HepG2 (cell line): ENCODE data around the gene SLC26A4. TPM values are rescaled to one million over a fixed set of nuclear protein-coding genes. Genes with fewer than 3 reads are reported as not detected.

ENCODE experiments used
- ATAC-seq: fragments of 200-7000 bp; cut with Tn5 transposase; 3 replicates; pipeline ENCODE4 v1.9.1; 2020; ENCODE audit warnings: mild to moderate bottlenecking, moderate library complexity
- BruUV-seq: library from RNA; stranded (reverse); fragments of 400-500 nt; replicated peaks from 2 replicates; lab custom pipeline; 2021; lab: Mats Ljungman, UMichigan
- CTCF ChIA-PET: fragments of 300-600 bp; formaldehyde crosslinking; extraction: SDS; loops from one replicate; lab custom pipeline; 2021; ENCODE audit warnings: low total read pairs, inconsistent platforms, low intra/inter-chr PET ratio; lab: Yijun Ruan, JAX
- POLR2A ChIA-PET: fragments of 350-600 bp; sonication (Branson Sonifier 250); formaldehyde crosslinking; loops from one replicate; lab custom pipeline; 2020; ENCODE audit warnings: antibody characterized with exemption, inconsistent platforms; lab: Yijun Ruan, JAX
- DNase-seq: peaks from one replicate; pipeline ENCODE4 v3.0.0-alpha.2; 2015; ENCODE audit warnings: low spot score
- FAIRE-seq: peaks from 3 replicates; lab custom pipeline; 2011; peaks lifted over from hg19 to GRCh38; lab: Jason Lieb, UNC
- H2AFZ ChIP-seq: one replicate; pipeline ENCODE4 v1.6.1; 2011; ENCODE audit warnings: low read length, inconsistent platforms
- H3K27ac ChIP-seq: fragments of 300-600 bp; 3 replicates; pipeline ENCODE4 v1.8.0; 2011; ENCODE audit warnings: mixed run types, mild to moderate bottlenecking, mixed read lengths, low read length, inconsistent platforms; ENCODE audit not compliant: insufficient read depth; ENCODE audit errors: extremely low read length
- H3K27me3 ChIP-seq, 2 experiments: fragments of 200-600 bp in 1 of 2; 2 replicates in 1 of 2; 3 replicates in 1 of 2; pipeline versions ENCODE4 v1.6.0 to v1.8.0; 2011; ENCODE audit warnings: low read length in 2 of 2, mild to moderate bottlenecking in 2 of 2, moderate library complexity in 2 of 2, inconsistent platforms in 1 of 2; ENCODE audit not compliant: insufficient read depth in 2 of 2, control insufficient read depth in 1 of 2
- H3K36me3 ChIP-seq, 2 experiments: fragments of 200-600 bp in 1 of 2; replicated peaks in 1 of 2; 2 replicates in 1 of 2; 3 replicates in 1 of 2; pipeline versions ENCODE4 v1.5.1 to v1.8.0; 2011; ENCODE audit warnings: low read length in 2 of 2, inconsistent platforms in 1 of 2; ENCODE audit not compliant: insufficient read depth in 2 of 2, control insufficient read depth in 1 of 2
- H3K4me1 ChIP-seq: 2 replicates; pipeline ENCODE4 v1.5.1; 2012; ENCODE audit warnings: low read length, inconsistent platforms; ENCODE audit not compliant: insufficient read depth
- H3K4me2 ChIP-seq: 2 replicates; pipeline ENCODE4 v1.6.0; 2011; ENCODE audit warnings: low read depth, low read length, inconsistent platforms
- H3K4me3 ChIP-seq, 3 experiments: fragments of 200-600 bp in 1 of 3; sonication (generic), shearing (Covaris generic) in 1 of 3; replicated peaks in 1 of 3; 2 replicates each; pipeline ENCODE4 v1.5.1; 2011 to 2016; ENCODE audit warnings: low read length in 3 of 3, inconsistent platforms in 2 of 3, low read depth in 2 of 3, mild to moderate bottlenecking in 2 of 3, control low read depth in 1 of 3, mixed read lengths in 1 of 3; ENCODE audit not compliant: insufficient read depth in 1 of 3
- H3K79me2 ChIP-seq: one replicate; pipeline ENCODE4 v1.6.1; 2011; ENCODE audit warnings: low read length, inconsistent platforms; ENCODE audit not compliant: insufficient read depth
- H3K9ac ChIP-seq: 2 replicates; pipeline ENCODE4 v1.6.0; 2011; ENCODE audit warnings: mild to moderate bottlenecking, low read depth, low read length, inconsistent platforms; ENCODE audit not compliant: insufficient read depth
- H3K9me3 ChIP-seq: 2 replicates; pipeline ENCODE4 v1.5.1; 2012; ENCODE audit warnings: mild to moderate bottlenecking, low read length
- H4K20me1 ChIP-seq: 2 replicates; pipeline ENCODE4 v1.6.0; 2011; ENCODE audit warnings: inconsistent platforms, mild to moderate bottlenecking, low read length, moderate library complexity; ENCODE audit not compliant: insufficient read depth
- ADNP ChIP-seq: sonication (generic); formaldehyde crosslinking; IDR thresholded peaks from 2 replicates; pipeline ENCODE4 v1.4.0; 2020; ENCODE audit warnings: missing genetic modification reagents
- CBX5 ChIP-seq: sonication (generic); formaldehyde crosslinking; IDR thresholded peaks from 2 replicates; pipeline ENCODE4 v1.4.0; 2020; ENCODE audit warnings: missing genetic modification reagents, borderline replicate concordance
- GABPA ChIP-seq, 2 experiments: IDR thresholded peaks; 2 replicates each; pipeline ENCODE4 v1.6.1; 2011 to 2016; ENCODE audit warnings: low read depth in 2 of 2, low read length in 1 of 2, missing biosample characterization in 1 of 2, missing genetic modification characterization in 1 of 2
- HNF4G ChIP-seq, 2 experiments: sonication (generic) in 1 of 2; formaldehyde crosslinking in 1 of 2; IDR thresholded peaks; 2 replicates each; pipeline versions ENCODE4 v1.4.0 to v1.6.1; 2011 to 2020; ENCODE audit warnings: borderline replicate concordance in 2 of 2, low read depth in 2 of 2, mild to moderate bottlenecking in 2 of 2, low read length in 1 of 2, missing genetic modification reagents in 1 of 2, moderate library complexity in 1 of 2
- KLF13 ChIP-seq: sonication (generic); formaldehyde crosslinking; IDR thresholded peaks from 2 replicates; pipeline ENCODE4 v1.4.0; 2020; ENCODE audit warnings: mild to moderate bottlenecking, missing genetic modification reagents
- KLF15 ChIP-seq: sonication (generic); formaldehyde crosslinking; IDR thresholded peaks from 2 replicates; pipeline ENCODE4 v1.8.1; 2023; ENCODE audit warnings: borderline replicate concordance, mild to moderate bottlenecking, inconsistent platforms, missing genetic modification reagents, mixed read lengths
- MTF1 ChIP-seq: sonication (generic); formaldehyde crosslinking; IDR thresholded peaks from 2 replicates; pipeline ENCODE4 v1.5.0; 2020; ENCODE audit warnings: missing genetic modification reagents
- NFYC ChIP-seq: IDR thresholded peaks from 2 replicates; pipeline ENCODE4 v1.6.1; 2016; ENCODE audit warnings: missing genetic modification reagents, missing compliant biosample characterization
- NR2C2 ChIP-seq: sonication (generic); formaldehyde crosslinking; IDR thresholded peaks from 2 replicates; pipeline ENCODE4 v1.4.0; 2020; ENCODE audit warnings: missing genetic modification reagents, mild to moderate bottlenecking, moderate library complexity, borderline replicate concordance
- PRMT3 ChIP-seq: sonication (generic); formaldehyde crosslinking; IDR thresholded peaks from 2 replicates; pipeline ENCODE4 v1.8.1; 2022; ENCODE audit warnings: low read depth, mild to moderate bottlenecking, moderate library complexity, missing genetic modification reagents, borderline replicate concordance
- RCOR2 ChIP-seq: IDR thresholded peaks from 2 replicates; pipeline ENCODE4 v1.6.1; 2016; ENCODE audit warnings: missing biosample characterization, missing genetic modification reagents
- RORA ChIP-seq: sonication (generic); formaldehyde crosslinking; IDR thresholded peaks from 2 replicates; pipeline ENCODE4 v1.5.0; 2020; ENCODE audit warnings: mild to moderate bottlenecking, missing genetic modification reagents, moderate library complexity
- SPEN ChIP-seq: sonication (generic); formaldehyde crosslinking; IDR thresholded peaks from 2 replicates; pipeline ENCODE4 v1.5.1; 2020; ENCODE audit warnings: low read depth, mild to moderate bottlenecking, missing genetic modification reagents
- ZNF225 ChIP-seq: sonication (generic); formaldehyde crosslinking; IDR thresholded peaks from 2 replicates; pipeline ENCODE4 v1.4.0; 2020; ENCODE audit warnings: mild to moderate bottlenecking, missing genetic modification reagents
- ZNF773 ChIP-seq: sonication (generic); formaldehyde crosslinking; IDR thresholded peaks from 2 replicates; pipeline ENCODE4 v1.4.0; 2020; ENCODE audit warnings: missing genetic modification reagents, borderline replicate concordance
- ZNF850 ChIP-seq: sonication (generic); formaldehyde crosslinking; conservative IDR thresholded peaks from 2 replicates; pipeline ENCODE4 v1.9.0; 2021; ENCODE audit warnings: mild to moderate bottlenecking, missing genetic modification reagents
- WGBS: methylation state at CpG from one replicate; pipeline ENCODE4 v1.1.6; 2017; ENCODE audit warnings: low lambda C conversion rate; 5-methylcytosine and 5-hydroxymethylcytosine counted together
- in situ Hi-C: cut with HindIII; loops from 2 replicates; pipeline ENCODE4 v1.10.0; 2017; ENCODE audit warnings: low pct_unique_long_range_greater_than_20kb; ENCODE audit not compliant: extremely low pct_ligation_motif_present
- intact Hi-C: fragments of 100-400 bp; cut with micrococcal nuclease; formaldehyde crosslinking; loops from one replicate; pipeline ENCODE4 v1.10.0; 2022; ENCODE audit not compliant: unreplicated experiment
- polyA plus RNA-seq, 8 experiments: library from polyadenylated mRNA; depleted of rRNA in 3 of 8; stranded (reverse) in 7 of 8; unstranded in 1 of 8; fragments of >200 nt; fragmentation: Illumina TruSeq in 4 of 8; extraction: Trizol in 4 of 8; gene quantifications; 2 replicates each; pipeline versions ENCODE4 v1.2.1 to v1.2.3, GENCODE V29; 2011 to 2016; ENCODE audit warnings: low read depth in 4 of 8, missing spikeins in 1 of 8, mixed read lengths in 1 of 8; ENCODE audit not compliant: insufficient read depth in 1 of 8
- total RNA-seq, 5 experiments: library from RNA; depleted of rRNA; stranded (reverse); fragments of >200 nt; fragmentation: Illumina TruSeq; extraction: Trizol; gene quantifications; 2 replicates each; pipeline ENCODE4 v1.2.3, GENCODE V29; 2016; ENCODE audit warnings: low read depth in 1 of 5
- TF ChIP-seq, protein P1 (sequence below): conservative IDR thresholded peaks from 2 replicates; pipeline ENCODE4 v1.6.1; 2018; ENCODE audit warnings: missing genetic modification reagents
- TF ChIP-seq, protein P2 (sequence below): IDR thresholded peaks from 2 replicates; pipeline ENCODE4 v1.4.0; 2020; ENCODE audit warnings: mild to moderate bottlenecking, missing genetic modification reagents

Gene SLC26A4
- total and polyA plus RNA-seq, 2 of the 13 experiments (the other 11 are each of a cell fraction or from before 2014, with no cell fraction given) = 0.08 to 0.11 TPM

DNA sequence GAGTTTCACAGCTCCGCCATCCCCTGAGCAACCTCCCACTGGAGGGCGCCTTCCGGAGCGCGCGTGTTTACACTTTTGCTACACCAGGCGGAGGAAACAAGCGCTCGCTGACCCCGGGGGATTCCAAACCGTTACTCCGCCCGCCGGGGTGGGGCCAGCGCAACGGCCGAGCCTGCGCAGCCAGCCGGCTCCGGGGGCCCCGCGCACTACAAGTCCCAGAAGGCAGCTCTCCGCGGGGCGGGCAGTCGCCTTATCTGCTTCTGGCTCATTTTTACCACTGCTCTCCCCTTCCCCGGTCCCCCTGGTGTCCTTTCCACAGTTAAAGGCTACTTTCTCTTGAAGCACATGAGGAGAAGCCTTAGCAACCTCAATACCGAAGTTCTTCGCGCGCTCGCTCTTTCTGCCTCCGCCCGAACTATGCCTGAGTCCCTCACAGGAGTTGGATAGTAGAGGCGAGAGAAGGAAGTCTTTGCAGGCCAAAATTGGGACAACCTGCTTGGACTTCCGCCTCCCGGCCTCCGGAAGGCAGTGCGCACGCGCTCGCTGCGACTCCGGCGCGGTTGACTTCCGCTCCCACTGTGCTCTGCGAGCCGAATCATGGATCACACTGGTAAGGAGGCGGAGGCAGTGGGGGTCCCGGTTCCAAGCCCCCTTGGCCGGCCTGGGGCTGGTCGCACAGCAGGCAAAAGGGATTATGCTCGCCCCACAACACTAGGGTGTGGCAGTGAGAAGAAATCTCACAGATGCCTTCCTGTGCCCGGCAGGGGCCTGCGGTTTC, 83.1 kb downstream of the SLC26A4 start, which contains the start of gene CBLL1:
Gene CBLL1 (plus strand): TSS at position 576 of the 778 bp plus-strand sequence. CDS start 22 bp downstream, at position 598.
- DNase-seq = peak; percentile 91
- Histone ChIP-seq H3K9ac (peak within 1 kb of the TSS; percentile 92), H3K9me3 (no peaks in the 10 kb centered on the region), H3K4me3 (peak within 1 kb of the TSS; percentile 86 to 92 (median 87)), H3K4me1 (peaks cover 37% of the 10 kb centered on the region), H3K27ac (peak within 1 kb of the TSS; percentile 98), H3K36me3 (peaks cover 0 to 3% of the 10 kb centered on the region in 2 experiments; a peak in 1 of 5 replicates), H3K4me2 (peak within 1 kb of the TSS; percentile 94), H4K20me1 (peaks cover 17% of the 10 kb centered on the region), H2AFZ (peak within 1 kb of the TSS; percentile 95), H3K79me2 (peaks cover 48% of the 10 kb centered on the region), H3K27me3 (no peaks in the 10 kb centered on the region; a peak in 1 of 5 replicates)
- in situ Hi-C loops (loop anchor here (5.0 to 25.0 kb wide), 2 partner anchors 129 to 369 kb away; no protein-coding TSS in a partner anchor), intact Hi-C loops (loop anchor here (1.0 to 10.0 kb wide), 5 partner anchors 36 to 401 kb away; no protein-coding TSS in a partner anchor)
- 0% methylated on average over 23 of the region's 56 CpGs for WGBS
- POLR2A ChIA-PET = interaction anchor here (0.8 to 3.0 kb wide), 21 partner anchors 12 to 575 kb away, joined by 3 to 30 read pairs (median 4); partner anchors contain the start of genes BCAP29, COG5, DLD and DUS4L
- CTCF ChIA-PET = interaction anchor here (1.7 to 2.4 kb wide), 2 partner anchors 131 to 136 kb away, joined by 20 to 30 read pairs; no protein-coding TSS in a partner anchor
- BruUV-seq = TSS peak; percentile 81
- ATAC-seq = peak; percentile 97
- peak; percentile 21 for FAIRE-seq
- no peak for TF ChIP-seq ZNF225 (CRISPR knock-in tag)
- no peak for TF ChIP-seq ZNF773 (CRISPR knock-in tag)
- no peak for TF ChIP-seq NFYC (CRISPR knock-in tag)
- TF ChIP-seq, protein P1, sequence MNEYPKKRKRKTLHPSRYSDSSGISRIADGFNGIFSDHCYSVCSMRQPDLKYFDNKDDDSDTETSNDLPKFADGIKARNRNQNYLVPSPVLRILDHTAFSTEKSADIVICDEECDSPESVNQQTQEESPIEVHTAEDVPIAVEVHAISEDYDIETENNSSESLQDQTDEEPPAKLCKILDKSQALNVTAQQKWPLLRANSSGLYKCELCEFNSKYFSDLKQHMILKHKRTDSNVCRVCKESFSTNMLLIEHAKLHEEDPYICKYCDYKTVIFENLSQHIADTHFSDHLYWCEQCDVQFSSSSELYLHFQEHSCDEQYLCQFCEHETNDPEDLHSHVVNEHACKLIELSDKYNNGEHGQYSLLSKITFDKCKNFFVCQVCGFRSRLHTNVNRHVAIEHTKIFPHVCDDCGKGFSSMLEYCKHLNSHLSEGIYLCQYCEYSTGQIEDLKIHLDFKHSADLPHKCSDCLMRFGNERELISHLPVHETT (CRISPR knock-in tag) = no peak
- TF ChIP-seq RCOR2 (CRISPR knock-in tag) = no peak
- TF ChIP-seq ADNP (CRISPR knock-in tag) = no peak
- TF ChIP-seq SPEN (CRISPR knock-in tag) = peak; percentile 75
- TF ChIP-seq RORA (CRISPR knock-in tag) = no peak
- TF ChIP-seq KLF15 = no peak
- TF ChIP-seq, protein P2, sequence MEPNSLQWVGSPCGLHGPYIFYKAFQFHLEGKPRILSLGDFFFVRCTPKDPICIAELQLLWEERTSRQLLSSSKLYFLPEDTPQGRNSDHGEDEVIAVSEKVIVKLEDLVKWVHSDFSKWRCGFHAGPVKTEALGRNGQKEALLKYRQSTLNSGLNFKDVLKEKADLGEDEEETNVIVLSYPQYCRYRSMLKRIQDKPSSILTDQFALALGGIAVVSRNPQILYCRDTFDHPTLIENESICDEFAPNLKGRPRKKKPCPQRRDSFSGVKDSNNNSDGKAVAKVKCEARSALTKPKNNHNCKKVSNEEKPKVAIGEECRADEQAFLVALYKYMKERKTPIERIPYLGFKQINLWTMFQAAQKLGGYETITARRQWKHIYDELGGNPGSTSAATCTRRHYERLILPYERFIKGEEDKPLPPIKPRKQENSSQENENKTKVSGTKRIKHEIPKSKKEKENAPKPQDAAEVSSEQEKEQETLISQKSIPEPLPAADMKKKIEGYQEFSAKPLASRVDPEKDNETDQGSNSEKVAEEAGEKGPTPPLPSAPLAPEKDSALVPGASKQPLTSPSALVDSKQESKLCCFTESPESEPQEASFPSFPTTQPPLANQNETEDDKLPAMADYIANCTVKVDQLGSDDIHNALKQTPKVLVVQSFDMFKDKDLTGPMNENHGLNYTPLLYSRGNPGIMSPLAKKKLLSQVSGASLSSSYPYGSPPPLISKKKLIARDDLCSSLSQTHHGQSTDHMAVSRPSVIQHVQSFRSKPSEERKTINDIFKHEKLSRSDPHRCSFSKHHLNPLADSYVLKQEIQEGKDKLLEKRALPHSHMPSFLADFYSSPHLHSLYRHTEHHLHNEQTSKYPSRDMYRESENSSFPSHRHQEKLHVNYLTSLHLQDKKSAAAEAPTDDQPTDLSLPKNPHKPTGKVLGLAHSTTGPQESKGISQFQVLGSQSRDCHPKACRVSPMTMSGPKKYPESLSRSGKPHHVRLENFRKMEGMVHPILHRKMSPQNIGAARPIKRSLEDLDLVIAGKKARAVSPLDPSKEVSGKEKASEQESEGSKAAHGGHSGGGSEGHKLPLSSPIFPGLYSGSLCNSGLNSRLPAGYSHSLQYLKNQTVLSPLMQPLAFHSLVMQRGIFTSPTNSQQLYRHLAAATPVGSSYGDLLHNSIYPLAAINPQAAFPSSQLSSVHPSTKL (CRISPR knock-in tag) = peak; percentile 78
- TF ChIP-seq GABPA (IDR thresholded peaks at IDR 0.05; ENCODE audit: low read depth, low read length) = peak; percentile 84
- peak; percentile 96 for TF ChIP-seq GABPA (CRISPR knock-in tag; IDR thresholded peaks at IDR 0.05; ENCODE audit: low read depth)
- TF ChIP-seq KLF13 = no peak
- no peak for TF ChIP-seq ZNF850 (CRISPR knock-in tag)
- no peak; the same call in 1 of the 2 replicates for TF ChIP-seq NR2C2 (CRISPR knock-in tag)
- no peak; the same call in 1 of the 2 replicates for TF ChIP-seq HNF4G (IDR thresholded peaks at IDR 0.05; ENCODE audit: borderline replicate concordance, low read depth, low read length)
- peak; percentile 18; the same call in 1 of the 2 replicates for TF ChIP-seq HNF4G (CRISPR knock-in tag; IDR thresholded peaks at IDR 0.05; ENCODE audit: borderline replicate concordance, low read depth)
- no peak for TF ChIP-seq MTF1 (CRISPR knock-in tag)
- TF ChIP-seq PRMT3 (CRISPR knock-in tag) = no peak
- TF ChIP-seq CBX5 (CRISPR knock-in tag) = no peak; the same call in 1 of the 2 replicates
